ENCODE results near the gene GALK1. TPM values are rescaled to one million over a fixed set of nuclear protein-coding genes. Genes with fewer than 3 reads are reported as not detected.
"Not testable (repeated sequence)": the region's sequence is repeated elsewhere in the genome, so short reads cannot be mapped to it uniquely, and the experiment has no call there.

The GALK1 gene
- total RNA-seq, 1 donor from 2014 or later: 31.6 TPM

DNA sequence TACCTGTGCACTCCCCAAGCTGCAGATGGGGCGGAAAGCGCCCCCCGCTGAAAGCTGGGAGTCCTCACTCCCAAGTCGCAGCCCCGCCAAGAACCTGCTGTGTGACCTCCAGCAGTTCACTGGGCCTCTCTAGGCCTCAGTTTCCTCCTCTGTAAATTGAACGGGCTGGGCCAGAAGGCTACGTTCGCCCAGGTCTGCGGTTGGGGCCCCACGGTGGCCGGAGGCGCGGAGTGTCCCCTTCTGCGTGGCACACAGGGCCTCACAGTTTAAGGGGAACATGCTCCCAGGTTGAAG is 628 bp downstream of the GALK1 start:
- no peaks in the 10 kb centered on the region for H3K9me3 ChIP-seq
- H3K4me1 ChIP-seq: peaks cover 16% of the 10 kb centered on the region
- H3K27ac ChIP-seq: peak overlapping the region; percentile 92
- TF ChIP-seq, protein P1, sequence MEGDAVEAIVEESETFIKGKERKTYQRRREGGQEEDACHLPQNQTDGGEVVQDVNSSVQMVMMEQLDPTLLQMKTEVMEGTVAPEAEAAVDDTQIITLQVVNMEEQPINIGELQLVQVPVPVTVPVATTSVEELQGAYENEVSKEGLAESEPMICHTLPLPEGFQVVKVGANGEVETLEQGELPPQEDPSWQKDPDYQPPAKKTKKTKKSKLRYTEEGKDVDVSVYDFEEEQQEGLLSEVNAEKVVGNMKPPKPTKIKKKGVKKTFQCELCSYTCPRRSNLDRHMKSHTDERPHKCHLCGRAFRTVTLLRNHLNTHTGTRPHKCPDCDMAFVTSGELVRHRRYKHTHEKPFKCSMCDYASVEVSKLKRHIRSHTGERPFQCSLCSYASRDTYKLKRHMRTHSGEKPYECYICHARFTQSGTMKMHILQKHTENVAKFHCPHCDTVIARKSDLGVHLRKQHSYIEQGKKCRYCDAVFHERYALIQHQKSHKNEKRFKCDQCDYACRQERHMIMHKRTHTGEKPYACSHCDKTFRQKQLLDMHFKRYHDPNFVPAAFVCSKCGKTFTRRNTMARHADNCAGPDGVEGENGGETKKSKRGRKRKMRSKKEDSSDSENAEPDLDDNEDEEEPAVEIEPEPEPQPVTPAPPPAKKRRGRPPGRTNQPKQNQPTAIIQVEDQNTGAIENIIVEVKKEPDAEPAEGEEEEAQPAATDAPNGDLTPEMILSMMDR (IDR thresholded peaks at IDR 0.05): peak; percentile 58
- H3K27me3 ChIP-seq: no peaks in the 10 kb centered on the region
- no peak for DNase-seq
- H3K4me3 ChIP-seq: peak overlapping the region; percentile 88
- intact Hi-C loops (cut with DNase I): no loop called here
- H3K36me3 ChIP-seq: peaks cover 8% of the 10 kb centered on the region
- ATAC-seq: no peak

- intact Hi-C loops (cut with DNase I): no loop called here
- TF ChIP-seq, protein P1 (IDR thresholded peaks at IDR 0.05): no peak
- H3K36me3 ChIP-seq: peaks cover 10% of the 10 kb centered on the region
- DNase-seq: no peak
- no peaks in the 10 kb centered on the region for H3K27me3 ChIP-seq
- H3K4me3 ChIP-seq: peak overlapping the region; percentile 88
- H3K27ac ChIP-seq: peak overlapping the region; percentile 92
- no peak for ATAC-seq
- H3K4me1 ChIP-seq: peaks cover 16% of the 10 kb centered on the region
- no peaks in the 10 kb centered on the region for H3K9me3 ChIP-seq
Measured at GRCh38 chr17:75763613-75764416, 1.2 kb downstream of the GALK1 start.

- Histone ChIP-seq H3K36me3 (peaks cover 16% of the 10 kb centered on the region), H3K9me3 (no peaks in the 10 kb centered on the region), H3K4me3 (no peak overlapping the region), H3K27me3 (no peaks in the 10 kb centered on the region), H3K4me1 (peaks cover 16% of the 10 kb centered on the region), H3K27ac (no peak overlapping the region)
- no peak for ATAC-seq
- intact Hi-C loops (cut with DNase I): no loop called here
- no peak for DNase-seq
- TF ChIP-seq, protein P1 (IDR thresholded peaks at IDR 0.05): no peak
Measured at GRCh38 chr17:75763269-75763607, 1.8 kb downstream of the GALK1 start.

DNA sequence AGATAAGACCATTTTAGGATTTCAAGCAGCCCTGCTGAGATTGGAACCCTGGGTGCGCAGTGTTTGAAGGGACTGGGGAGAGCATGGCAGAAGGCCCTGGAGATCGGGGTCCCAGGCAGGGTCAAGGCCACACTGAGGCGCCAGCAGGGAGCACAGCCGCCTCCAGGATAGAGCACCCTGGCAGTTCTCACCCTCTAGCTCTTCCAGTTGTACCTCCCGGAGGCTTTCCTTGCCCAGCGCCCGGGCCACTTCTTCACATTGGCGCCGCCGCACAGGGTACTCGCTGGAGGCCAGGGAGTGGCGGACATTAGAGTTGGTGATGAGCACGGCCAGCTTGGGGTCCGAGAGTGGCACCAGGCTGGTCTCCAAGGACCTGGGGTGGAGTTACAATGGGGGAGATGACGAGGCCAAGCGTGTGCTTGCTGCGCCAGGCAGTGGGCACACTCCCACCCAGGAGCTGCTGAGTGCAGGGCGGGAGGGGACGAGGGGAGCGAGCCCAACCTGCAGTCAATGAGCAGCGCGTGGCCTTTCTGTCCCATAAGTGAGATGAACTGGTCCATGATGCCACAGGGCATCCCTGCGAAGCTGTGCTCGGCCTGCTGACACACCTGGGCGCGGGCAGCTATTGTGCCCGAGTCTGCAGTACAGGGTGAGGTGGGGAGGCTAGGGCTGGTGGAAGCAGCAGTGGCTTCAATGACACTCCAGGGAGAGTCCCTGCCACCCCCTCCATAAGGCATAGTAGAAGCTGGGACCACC is 2.3 kb downstream of the GALK1 start:
- no peak overlapping the region for H3K4me3 ChIP-seq
- peaks cover 22% of the 10 kb centered on the region for H3K36me3 ChIP-seq
- H3K4me1 ChIP-seq: peaks cover 16% of the 10 kb centered on the region
- no peak overlapping the region for H3K27ac ChIP-seq
- H3K27me3 ChIP-seq: no peaks in the 10 kb centered on the region
- TF ChIP-seq, protein P1 (IDR thresholded peaks at IDR 0.05): no peak
- intact Hi-C loops (cut with DNase I): no loop called here
- H3K9me3 ChIP-seq: no peaks in the 10 kb centered on the region
- DNase-seq: no peak
- ATAC-seq: no peak

DNA sequence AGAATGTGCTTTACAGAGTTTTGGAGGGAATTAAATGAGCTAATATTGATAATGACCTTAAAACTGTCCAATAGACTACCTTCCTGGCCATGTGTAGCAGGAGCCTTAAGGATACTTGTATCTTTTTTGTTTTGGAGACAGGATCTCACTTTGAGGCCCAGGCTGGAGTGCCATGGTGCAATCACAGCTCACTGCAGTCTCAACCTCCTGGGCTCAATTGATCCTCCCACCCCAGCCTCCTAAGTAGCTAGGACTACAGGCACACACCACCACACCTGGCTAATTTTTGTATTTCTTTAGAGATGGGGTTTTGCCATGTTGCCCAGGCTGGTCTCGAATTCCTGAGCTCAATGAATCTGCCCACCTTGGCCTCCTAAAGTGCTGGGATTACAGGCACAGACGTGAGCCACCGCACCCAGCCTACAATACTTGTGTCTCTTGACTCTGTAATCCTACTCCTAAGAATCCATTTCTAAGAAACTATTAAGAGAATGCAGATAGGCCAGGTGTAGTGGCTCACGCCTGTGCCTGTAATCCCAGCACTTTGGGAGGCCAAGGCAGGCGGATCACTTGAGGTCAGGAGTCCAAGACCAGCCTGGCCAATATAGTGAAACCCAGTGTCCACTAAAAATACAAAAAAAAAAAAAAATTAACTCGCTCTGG is 4.9 kb downstream of the GALK1 start:
- DNase-seq; H3K27me3 ChIP-seq; H3K27ac ChIP-seq; H3K9me3 ChIP-seq; ATAC-seq; H3K4me3 ChIP-seq; intact Hi-C loops (cut with DNase I): not testable (repeated sequence)
- H3K36me3 ChIP-seq: peaks cover 25% of the 10 kb centered on the region
- H3K4me1 ChIP-seq: peaks cover 13% of the 10 kb centered on the region

DNA sequence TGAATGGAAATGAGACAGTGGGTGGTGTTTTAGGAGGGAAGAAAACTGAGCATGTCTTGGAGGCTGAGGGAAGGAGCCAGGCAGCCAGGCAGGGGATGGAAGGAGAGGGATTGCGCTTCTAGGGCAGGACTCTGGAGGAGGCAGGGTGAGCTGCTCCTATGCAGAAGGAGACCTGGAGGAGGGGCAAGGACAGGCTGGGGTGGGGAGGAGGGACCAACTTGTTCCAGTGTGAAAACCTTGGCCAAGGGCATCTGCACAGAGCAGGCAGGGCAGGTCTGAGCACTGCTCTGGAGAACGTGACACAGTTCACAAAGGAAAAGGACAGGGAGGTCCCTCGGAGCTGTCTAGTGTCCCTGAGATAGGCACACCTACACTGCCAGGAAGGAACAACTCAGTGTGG is 5.5 kb downstream of the GALK1 start:
- TF ChIP-seq, protein P1 (IDR thresholded peaks at IDR 0.05): no peak
- Histone ChIP-seq H3K27ac (no peak overlapping the region), H3K9me3 (no peaks in the 10 kb centered on the region), H3K36me3 (peaks cover 25% of the 10 kb centered on the region), H3K4me3 (no peak overlapping the region), H3K27me3 (no peaks in the 10 kb centered on the region), H3K4me1 (peaks cover 14% of the 10 kb centered on the region)
- DNase-seq: no peak
- ATAC-seq: peak; percentile 2
- intact Hi-C loops (cut with DNase I): no loop called here
